ENCODE measurements around the gene VAV1. TPM values are rescaled to one million over a fixed set of nuclear protein-coding genes. Genes with fewer than 3 reads are reported as not detected.

Gene VAV1
- total and polyA plus RNA-seq, 2 donors (not counting 1 experiment from before 2014, with no cell fraction given) = 62.7 to 98.8 TPM

DNA sequence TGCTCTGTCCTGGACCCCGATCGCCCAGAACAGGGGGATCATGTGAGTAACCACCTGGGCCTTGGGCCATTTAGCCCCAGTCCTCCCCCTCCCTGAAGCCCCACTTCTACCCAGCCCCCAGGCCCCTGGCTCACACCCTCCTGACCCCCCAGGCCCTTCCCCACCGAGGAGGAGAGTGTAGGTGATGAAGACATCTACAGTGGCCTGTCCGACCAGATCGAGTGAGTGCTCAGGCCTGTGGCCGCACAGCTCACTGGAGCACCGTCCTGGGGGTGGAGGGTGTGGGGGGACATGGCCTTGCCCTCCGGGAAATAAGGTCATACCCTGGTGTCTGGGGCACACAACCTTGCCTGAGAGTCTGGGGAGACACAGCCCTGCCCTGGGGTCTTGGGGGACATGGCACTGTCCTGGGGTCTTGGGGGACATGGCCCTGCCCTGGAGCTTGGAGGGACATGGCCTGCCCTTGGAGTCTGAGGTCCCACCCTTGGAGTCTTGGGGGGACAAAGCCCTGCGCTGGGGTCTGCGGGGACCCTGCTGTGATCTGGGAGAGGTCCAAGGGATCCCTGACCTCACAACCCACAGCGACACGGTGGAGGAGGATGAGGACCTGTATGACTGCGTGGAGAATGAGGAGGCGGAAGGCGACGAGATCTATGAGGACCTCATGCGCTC is 49.3 kb downstream of the VAV1 start:
- 97% methylated on average over 13 of the region's 17 CpGs for WGBS (ENCODE audit: insufficient coverage)
- no peak overlapping the region for H3K4me3 Mint-ChIP-seq
- POLR2A ChIA-PET = no interaction called here
- H2AFZ ChIP-seq (ENCODE audit: insufficient read depth, low read depth, low read length, poor library complexity, severe bottlenecking) = no peak overlapping the region
- peaks cover 3% of the 10 kb centered on the region for H3K9me3 Mint-ChIP-seq (ENCODE audit: insufficient read depth)
- no peaks in the 10 kb centered on the region for H3K27me3 Mint-ChIP-seq
- no peak overlapping the region for H3K4me3 ChIP-seq (ENCODE audit: control extremely low read depth in 1 of 5, extremely low read depth in 1 of 5, insufficient read depth in 1 of 5, low read depth in 2 of 5, low read length in 4 of 5)
- peaks cover 90% of the 10 kb centered on the region for H3K79me2 ChIP-seq (ENCODE audit: control insufficient read depth, insufficient read depth, low read length)
- no peaks in the 10 kb centered on the region for H3K27me3 ChIP-seq (replicated peaks in 1 of 4; ENCODE audit: control extremely low read depth in 1 of 4, control insufficient read depth in 3 of 4, insufficient read depth in 4 of 4, low read length in 3 of 4)
- no peak for TF ChIP-seq EZH2 (IDR thresholded peaks at IDR 0.05; ENCODE audit: borderline replicate concordance, insufficient read depth, low read depth, low read length, poor library complexity, severe bottlenecking)
- TF ChIP-seq, protein P1, sequence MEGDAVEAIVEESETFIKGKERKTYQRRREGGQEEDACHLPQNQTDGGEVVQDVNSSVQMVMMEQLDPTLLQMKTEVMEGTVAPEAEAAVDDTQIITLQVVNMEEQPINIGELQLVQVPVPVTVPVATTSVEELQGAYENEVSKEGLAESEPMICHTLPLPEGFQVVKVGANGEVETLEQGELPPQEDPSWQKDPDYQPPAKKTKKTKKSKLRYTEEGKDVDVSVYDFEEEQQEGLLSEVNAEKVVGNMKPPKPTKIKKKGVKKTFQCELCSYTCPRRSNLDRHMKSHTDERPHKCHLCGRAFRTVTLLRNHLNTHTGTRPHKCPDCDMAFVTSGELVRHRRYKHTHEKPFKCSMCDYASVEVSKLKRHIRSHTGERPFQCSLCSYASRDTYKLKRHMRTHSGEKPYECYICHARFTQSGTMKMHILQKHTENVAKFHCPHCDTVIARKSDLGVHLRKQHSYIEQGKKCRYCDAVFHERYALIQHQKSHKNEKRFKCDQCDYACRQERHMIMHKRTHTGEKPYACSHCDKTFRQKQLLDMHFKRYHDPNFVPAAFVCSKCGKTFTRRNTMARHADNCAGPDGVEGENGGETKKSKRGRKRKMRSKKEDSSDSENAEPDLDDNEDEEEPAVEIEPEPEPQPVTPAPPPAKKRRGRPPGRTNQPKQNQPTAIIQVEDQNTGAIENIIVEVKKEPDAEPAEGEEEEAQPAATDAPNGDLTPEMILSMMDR (IDR thresholded peaks at IDR 0.05) = no peak
- no peak for ATAC-seq (ENCODE audit: low read depth)
- H3K9me3 ChIP-seq (ENCODE audit: control extremely low read depth in 1 of 3, control insufficient read depth in 2 of 3, insufficient read depth in 1 of 3, low read length in 2 of 3) = peaks cover 0 to 17% (median 1%) of the 10 kb centered on the region in 3 donors
- no peak overlapping the region for H3K27ac Mint-ChIP-seq
- H3K27ac ChIP-seq (ENCODE audit: low read length in 2 of 2) = no peak overlapping the region
- H3K9ac ChIP-seq (ENCODE audit: low read length) = no peak overlapping the region
- H3K36me3 ChIP-seq (replicated peaks in 1 of 2; ENCODE audit: control extremely low read depth in 1 of 2, control insufficient read depth in 1 of 2, extremely low read depth in 1 of 2, insufficient read depth in 2 of 2, low read length in 1 of 2) = peaks cover 6 to 63% of the 10 kb centered on the region in 2 experiments
- intact Hi-C loops (cut with micrococcal nuclease) = no loop called here
- CTCF ChIA-PET = no interaction called here
- peaks cover 9% of the 10 kb centered on the region for H3K4me1 Mint-ChIP-seq
- no peaks in the 10 kb centered on the region for H3K4me1 ChIP-seq (ENCODE audit: control insufficient read depth in 2 of 2, insufficient read depth in 2 of 2, low read length in 2 of 2)
- H4K20me1 ChIP-seq (ENCODE audit: control insufficient read depth, insufficient read depth, low read length, poor library complexity, severe bottlenecking) = peaks cover 79% of the 10 kb centered on the region
- DNase-seq = no peak
- no peak overlapping the region for H3K4me2 ChIP-seq (replicated peaks; ENCODE audit: low read depth, low read length, poor library complexity, severe bottlenecking)

DNA sequence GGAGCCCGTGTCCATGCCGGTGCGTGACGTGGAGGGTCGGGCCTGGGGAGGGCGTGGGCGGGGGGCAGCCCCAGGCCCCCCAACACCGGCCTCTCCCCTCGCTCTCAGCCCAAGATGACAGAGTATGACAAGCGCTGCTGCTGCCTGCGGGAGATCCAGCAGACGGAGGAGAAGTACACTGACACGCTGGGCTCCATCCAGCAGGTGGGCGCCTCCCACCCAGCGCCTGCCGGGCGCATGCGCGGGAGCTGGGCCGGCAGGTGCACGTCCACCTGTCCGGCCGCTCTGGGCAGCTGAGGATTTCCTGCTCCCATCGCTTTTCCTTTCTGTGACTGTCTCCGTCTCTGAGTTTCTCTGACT is 49.8 kb downstream of the VAV1 start:
- TF ChIP-seq EZH2 (IDR thresholded peaks at IDR 0.05; ENCODE audit: borderline replicate concordance, insufficient read depth, low read depth, low read length, poor library complexity, severe bottlenecking) = no peak
- TF ChIP-seq, protein P1 (IDR thresholded peaks at IDR 0.05) = no peak
- ATAC-seq (ENCODE audit: low read depth) = no peak
- Histone ChIP-seq H3K4me1 (ENCODE audit: control insufficient read depth in 2 of 2, insufficient read depth in 2 of 2, low read length in 2 of 2) (no peaks in the 10 kb centered on the region), H3K4me3 (ENCODE audit: control extremely low read depth in 1 of 5, extremely low read depth in 1 of 5, insufficient read depth in 1 of 5, low read depth in 2 of 5, low read length in 4 of 5) (no peak overlapping the region), H4K20me1 (ENCODE audit: control insufficient read depth, insufficient read depth, low read length, poor library complexity, severe bottlenecking) (peaks cover 79% of the 10 kb centered on the region), H3K27ac (ENCODE audit: low read length in 2 of 2) (no peak overlapping the region), H2AFZ (ENCODE audit: insufficient read depth, low read depth, low read length, poor library complexity, severe bottlenecking) (no peak overlapping the region), H3K9ac (ENCODE audit: low read length) (no peak overlapping the region), H3K79me2 (ENCODE audit: control insufficient read depth, insufficient read depth, low read length) (peaks cover 89% of the 10 kb centered on the region), H3K36me3 (replicated peaks in 1 of 2; ENCODE audit: control extremely low read depth in 1 of 2, control insufficient read depth in 1 of 2, extremely low read depth in 1 of 2, insufficient read depth in 2 of 2, low read length in 1 of 2) (peaks cover 6 to 68% of the 10 kb centered on the region in 2 experiments), H3K27me3 (replicated peaks in 1 of 4; ENCODE audit: control extremely low read depth in 1 of 4, control insufficient read depth in 3 of 4, insufficient read depth in 4 of 4, low read length in 3 of 4) (no peaks in the 10 kb centered on the region), H3K9me3 (ENCODE audit: control extremely low read depth in 1 of 3, control insufficient read depth in 2 of 3, insufficient read depth in 1 of 3, low read length in 2 of 3) (peaks cover 0 to 17% (median 1%) of the 10 kb centered on the region in 3 donors), H3K4me2 (replicated peaks; ENCODE audit: low read depth, low read length, poor library complexity, severe bottlenecking) (no peak overlapping the region)
- Mint-ChIP-seq H3K4me1 (peaks cover 7% of the 10 kb centered on the region), H3K9me3 (ENCODE audit: insufficient read depth) (peaks cover 3% of the 10 kb centered on the region), H3K27ac (no peak overlapping the region), H3K27me3 (no peaks in the 10 kb centered on the region), H3K4me3 (no peak overlapping the region)
- intact Hi-C loops (cut with micrococcal nuclease) = no loop called here
- 95% methylated on average over 19 of the region's 25 CpGs for WGBS (ENCODE audit: insufficient coverage)
- CTCF ChIA-PET = no interaction called here
- POLR2A ChIA-PET = interaction anchor here (0.7 kb wide), 1 partner anchor 20 kb away, joined by 3 read pairs; no protein-coding TSS in a partner anchor
- no peak for DNase-seq
